BLaER1 treated with 17β-estradiol and CSF1 and Interleukin-3, amounts not matched to agents 10 nM and 100 nM (cell line): ENCODE results near the gene GRM8.
A peak's percentile ranks its signal among the peaks of the same experiment; 100 is the strongest.

ENCODE experiments used
- H3K27ac ChIP-seq, 11 experiments: shearing (Covaris generic); formaldehyde crosslinking; 2 replicates each; pipeline ENCODE4 v1.8.1; 2022
- H3K27me3 ChIP-seq, 11 experiments: shearing (Covaris generic); formaldehyde crosslinking; 2 replicates each; pipeline ENCODE4 v1.8.1; 2022
- H3K36me3 ChIP-seq, 11 experiments: shearing (Covaris generic); formaldehyde crosslinking; 2 replicates each; pipeline ENCODE4 v1.8.1; 2022
- H3K4me1 ChIP-seq, 10 experiments: shearing (Covaris generic); formaldehyde crosslinking; 2 replicates each; pipeline ENCODE4 v1.8.1; 2022
- H3K4me2 ChIP-seq, 11 experiments: shearing (Covaris generic); formaldehyde crosslinking; 2 replicates each; pipeline ENCODE4 v1.8.1; 2022
- H3K4me3 ChIP-seq, 10 experiments: shearing (Covaris generic); formaldehyde crosslinking; 2 replicates each; pipeline ENCODE4 v1.8.1; 2022
- H3K9ac ChIP-seq, 11 experiments: shearing (Covaris generic); formaldehyde crosslinking; 2 replicates each; pipeline ENCODE4 v1.8.1; 2022
- H3K9me3 ChIP-seq, 11 experiments: shearing (Covaris generic); formaldehyde crosslinking; replicated peaks in 1 of 11; 2 replicates each; pipeline ENCODE4 v1.8.1; 2022
- H4K20me1 ChIP-seq, 11 experiments: shearing (Covaris generic); formaldehyde crosslinking; 2 replicates each; pipeline ENCODE4 v1.8.1; 2022
- Cebpa-rat ChIP-seq, 11 experiments: shearing (Covaris generic); IDR thresholded peaks; 2 replicates each; pipeline ENCODE4 v1.8.1; 2022

Gene GRM8

DNA sequence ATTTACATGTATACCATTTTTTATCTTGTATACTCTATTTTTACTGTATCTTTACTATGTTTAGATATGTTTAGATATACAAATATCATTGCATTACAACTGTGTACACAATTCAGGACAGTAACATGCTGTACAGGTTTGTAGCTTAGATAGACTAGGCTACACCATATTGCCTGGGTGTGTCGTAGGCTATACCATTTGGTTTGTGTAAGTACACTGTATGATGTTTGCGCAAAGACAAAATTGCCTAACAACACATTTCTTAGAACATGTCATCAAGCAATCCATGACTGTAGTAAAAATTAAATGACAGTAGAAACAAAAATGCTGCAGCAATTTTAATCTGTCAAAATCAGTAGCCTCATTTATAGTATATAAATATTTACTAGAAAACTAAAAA, 812.2 kb downstream of the GRM8 start:
- H3K4me3 ChIP-seq: no peak overlapping the region
- no peak overlapping the region for H3K27ac ChIP-seq
- H3K9ac ChIP-seq: no peak overlapping the region
- no peak overlapping the region for H3K4me2 ChIP-seq
- no peaks in the 10 kb centered on the region for H3K27me3 ChIP-seq
- no peaks in the 10 kb centered on the region for H3K36me3 ChIP-seq
- no peak for TF ChIP-seq Cebpa-rat (IDR thresholded peaks at IDR 0.05)
- no peaks in the 10 kb centered on the region for H4K20me1 ChIP-seq
- no peaks in the 10 kb centered on the region for H3K9me3 ChIP-seq
- no peaks in the 10 kb centered on the region for H3K4me1 ChIP-seq

DNA sequence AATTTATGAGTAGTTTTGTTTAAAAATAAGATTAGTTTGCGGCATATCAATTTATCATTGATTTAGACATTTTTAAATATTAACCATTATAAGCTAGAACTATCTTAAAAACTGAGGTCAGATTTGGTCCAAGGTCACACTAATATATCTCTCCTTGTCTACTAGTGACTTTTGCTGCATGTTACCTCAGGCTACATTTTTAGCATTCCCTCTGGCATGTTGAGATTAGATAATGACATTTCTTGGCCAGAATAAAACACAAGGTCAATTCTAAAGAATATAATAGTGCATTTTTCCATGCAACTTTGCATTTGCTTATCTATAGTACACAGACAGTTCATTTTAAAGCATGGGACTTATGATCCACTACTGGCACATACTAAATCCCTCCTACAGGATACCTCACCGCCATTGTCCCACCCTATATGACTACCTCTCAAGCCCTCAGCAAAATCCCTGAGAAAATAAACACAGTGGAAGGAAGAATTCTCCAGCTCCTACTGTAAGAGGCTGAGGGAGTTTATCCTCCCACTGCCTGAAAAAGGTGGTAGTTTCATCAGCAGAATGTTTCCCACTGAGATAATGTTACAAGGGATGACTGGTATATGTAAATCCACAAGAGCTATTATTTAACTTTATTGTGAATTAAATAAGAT, 816.4 kb downstream of the GRM8 start:
- no peaks in the 10 kb centered on the region for H3K27me3 ChIP-seq
- no peaks in the 10 kb centered on the region for H3K36me3 ChIP-seq
- no peak overlapping the region for H3K27ac ChIP-seq
- TF ChIP-seq Cebpa-rat (IDR thresholded peaks at IDR 0.05): no peak
- H3K9ac ChIP-seq: no peak overlapping the region
- no peaks in the 10 kb centered on the region for H3K9me3 ChIP-seq
- H4K20me1 ChIP-seq: no peaks in the 10 kb centered on the region
- no peak overlapping the region for H3K4me2 ChIP-seq
- H3K4me1 ChIP-seq: no peaks in the 10 kb centered on the region
- no peak overlapping the region for H3K4me3 ChIP-seq

DNA sequence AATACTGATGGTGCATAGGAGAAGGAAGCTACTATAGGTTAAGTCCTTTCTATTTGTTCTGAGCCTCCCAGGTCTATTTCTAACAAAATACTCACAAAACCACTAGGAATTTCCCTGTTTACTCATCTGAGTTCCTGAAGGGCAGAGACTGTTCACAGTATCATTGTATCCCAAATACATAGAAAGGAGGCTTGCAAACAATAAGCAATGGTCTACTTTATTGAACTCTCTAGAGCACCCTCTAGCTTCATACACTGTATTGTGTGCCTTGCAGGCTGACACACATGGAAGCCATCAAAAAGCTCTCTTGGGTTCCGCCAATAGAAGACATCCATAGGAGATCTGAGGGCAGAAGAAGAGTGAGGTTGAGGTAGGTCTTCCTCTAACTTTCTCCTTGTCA, 826.1 kb downstream of the GRM8 start:
- no peaks in the 10 kb centered on the region for H3K27me3 ChIP-seq

GRCh38 chr7:126424985-126425384, 827.8 kb downstream of the GRM8 start:
- H3K4me1 ChIP-seq: no peaks in the 10 kb centered on the region
- H3K9ac ChIP-seq: no peak overlapping the region
- no peaks in the 10 kb centered on the region for H4K20me1 ChIP-seq
- no peak overlapping the region for H3K27ac ChIP-seq
- no peak overlapping the region for H3K4me3 ChIP-seq
- H3K4me2 ChIP-seq: no peak overlapping the region
- no peaks in the 10 kb centered on the region for H3K36me3 ChIP-seq
- no peak for TF ChIP-seq Cebpa-rat (IDR thresholded peaks at IDR 0.05)
- H3K27me3 ChIP-seq: no peaks in the 10 kb centered on the region
- no peaks in the 10 kb centered on the region for H3K9me3 ChIP-seq

More for the DNA sequence above, 826.1 kb downstream of the GRM8 start:
- no peak overlapping the region for H3K9ac ChIP-seq
- no peak overlapping the region for H3K27ac ChIP-seq
- no peaks in the 10 kb centered on the region for H4K20me1 ChIP-seq
- TF ChIP-seq Cebpa-rat (IDR thresholded peaks at IDR 0.05): no peak
- H3K36me3 ChIP-seq: no peaks in the 10 kb centered on the region
- H3K4me3 ChIP-seq: no peak overlapping the region
- H3K9me3 ChIP-seq: no peaks in the 10 kb centered on the region
- no peaks in the 10 kb centered on the region for H3K4me1 ChIP-seq
- no peak overlapping the region for H3K4me2 ChIP-seq

DNA sequence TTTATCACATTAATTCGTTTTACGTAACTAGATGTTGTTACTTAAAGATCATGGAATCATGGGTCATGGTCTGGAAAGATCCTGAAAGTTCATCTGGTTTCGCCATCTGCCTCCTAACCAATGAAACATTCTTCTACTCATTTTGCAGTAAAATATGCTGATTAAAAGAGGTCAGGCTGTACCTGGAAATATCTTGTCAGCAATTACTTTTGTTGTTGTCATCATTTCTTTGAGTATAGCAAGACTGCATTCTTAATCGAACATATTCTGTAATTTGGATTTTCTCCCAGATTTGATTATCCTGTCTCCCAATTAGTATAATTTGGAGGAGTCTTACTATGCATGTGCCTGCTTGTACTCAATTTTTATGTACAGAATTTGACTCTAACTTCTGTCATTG, 833.7 kb downstream of the GRM8 start:
- TF ChIP-seq Cebpa-rat (IDR thresholded peaks at IDR 0.05): no peak
- Histone ChIP-seq H3K4me1 (no peaks in the 10 kb centered on the region), H3K9me3 (no peaks in the 10 kb centered on the region), H3K36me3 (no peaks in the 10 kb centered on the region), H3K4me3 (no peak overlapping the region), H3K27ac (no peak overlapping the region), H3K9ac (no peak overlapping the region), H4K20me1 (no peaks in the 10 kb centered on the region), H3K4me2 (no peak overlapping the region), H3K27me3 (no peaks in the 10 kb centered on the region)

DNA sequence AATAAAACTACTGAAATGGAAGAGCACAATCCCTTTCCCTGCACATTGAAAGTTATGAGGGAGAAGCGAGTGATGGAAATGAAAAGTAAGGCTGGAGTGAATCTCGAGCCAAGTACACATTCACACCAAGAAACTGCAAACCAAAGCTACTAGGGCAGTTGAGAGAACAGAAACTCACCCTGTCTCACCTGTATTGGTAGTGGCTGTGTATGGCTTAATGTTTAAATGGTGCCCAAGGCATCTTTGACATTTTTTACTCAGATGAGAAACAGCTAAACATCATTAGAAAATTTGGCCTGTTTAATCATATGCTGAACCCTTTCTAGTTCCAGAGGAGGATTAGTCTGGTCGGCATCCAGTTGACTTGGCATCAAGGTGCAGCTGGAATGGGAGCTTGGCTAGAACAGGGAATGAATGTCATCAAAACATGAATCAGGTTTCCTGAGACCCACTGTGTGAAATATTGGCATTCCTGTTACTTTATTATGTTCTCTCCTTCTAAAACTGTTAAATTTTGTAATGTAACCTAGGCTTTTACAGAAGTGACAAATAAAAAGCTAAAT, 840.8 kb downstream of the GRM8 start:
- no peaks in the 10 kb centered on the region for H3K9me3 ChIP-seq
- no peaks in the 10 kb centered on the region for H4K20me1 ChIP-seq
- H3K4me2 ChIP-seq: peak overlapping the region in 4 of 11 experiments; percentile 20 to 58 (median 23); a peak in 3 of 22 replicates
- H3K27ac ChIP-seq: no peak overlapping the region
- no peaks in the 10 kb centered on the region for H3K27me3 ChIP-seq
- no peak for TF ChIP-seq Cebpa-rat (IDR thresholded peaks at IDR 0.05)
- H3K36me3 ChIP-seq: no peaks in the 10 kb centered on the region
- no peaks in the 10 kb centered on the region for H3K4me1 ChIP-seq
- H3K4me3 ChIP-seq: no peak overlapping the region
- H3K9ac ChIP-seq: no peak overlapping the region

- H3K9me3 ChIP-seq: no peaks in the 10 kb centered on the region
- H3K9ac ChIP-seq: no peak overlapping the region
- TF ChIP-seq Cebpa-rat (IDR thresholded peaks at IDR 0.05): no peak
- H3K4me1 ChIP-seq: no peaks in the 10 kb centered on the region
- H3K4me3 ChIP-seq: no peak overlapping the region
- no peaks in the 10 kb centered on the region for H4K20me1 ChIP-seq
- H3K27me3 ChIP-seq: no peaks in the 10 kb centered on the region
- no peak overlapping the region for H3K27ac ChIP-seq
- peak overlapping the region in 4 of 11 experiments; percentile 20 to 58 (median 23); a peak in 4 of 22 replicates for H3K4me2 ChIP-seq
- H3K36me3 ChIP-seq: no peaks in the 10 kb centered on the region
Observed at GRCh38 chr7:126411032-126411820, 841.5 kb downstream of the GRM8 start.

DNA sequence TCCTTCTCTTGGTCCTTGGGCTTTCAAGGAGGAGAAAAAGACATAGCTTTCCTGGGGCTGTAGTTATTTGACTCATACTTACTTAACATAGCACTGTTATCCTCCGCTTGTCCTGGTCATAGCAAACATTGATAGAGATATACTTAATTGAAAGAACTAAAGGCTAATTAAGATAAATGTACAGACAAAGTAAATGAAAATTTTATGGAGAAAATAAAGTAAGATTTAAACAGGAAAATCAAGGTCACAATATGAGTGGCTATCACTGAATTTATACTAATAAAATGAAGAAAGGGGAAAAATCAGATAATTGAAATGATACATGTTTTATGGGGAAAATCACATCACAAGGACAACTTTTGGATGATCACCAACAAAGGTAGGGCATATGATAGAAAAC, 849.7 kb downstream of the GRM8 start:
- Histone ChIP-seq H3K27ac (no peak overlapping the region), H3K4me2 (no peak overlapping the region), H3K27me3 (no peaks in the 10 kb centered on the region), H3K9ac (no peak overlapping the region), H3K36me3 (no peaks in the 10 kb centered on the region), H4K20me1 (no peaks in the 10 kb centered on the region), H3K9me3 (no peaks in the 10 kb centered on the region), H3K4me1 (no peaks in the 10 kb centered on the region), H3K4me3 (no peak overlapping the region)
- no peak for TF ChIP-seq Cebpa-rat (IDR thresholded peaks at IDR 0.05)

GRCh38 chr7:126401918-126402317, 850.8 kb downstream of the GRM8 start:
- Histone ChIP-seq H3K27me3 (no peaks in the 10 kb centered on the region), H4K20me1 (no peaks in the 10 kb centered on the region), H3K9ac (no peak overlapping the region), H3K36me3 (no peaks in the 10 kb centered on the region), H3K27ac (no peak overlapping the region), H3K9me3 (no peaks in the 10 kb centered on the region), H3K4me3 (no peak overlapping the region), H3K4me1 (no peaks in the 10 kb centered on the region), H3K4me2 (no peak overlapping the region)
- TF ChIP-seq Cebpa-rat (IDR thresholded peaks at IDR 0.05): no peak
